H9 (cell line): Measurements from ENCODE around the gene CA12. TPM values are rescaled to one million over a fixed set of nuclear protein-coding genes. Genes with fewer than 3 reads are reported as not detected.

ENCODE experiments used
- DNase-seq: peaks from one replicate; pipeline ENCODE4 v3.0.0-alpha.2; 2017
- H2AFZ ChIP-seq: one replicate; pipeline ENCODE4 v1.6.1; 2013; ENCODE audit warnings: mild to moderate bottlenecking, low read length, control low read depth, moderate library complexity
- H2AK5ac ChIP-seq: 2 replicates; pipeline ENCODE4 v1.6.1; 2013; ENCODE audit warnings: low read length, control low read depth, mixed read lengths; ENCODE audit not compliant: insufficient read length
- H2BK120ac ChIP-seq: one replicate; pipeline ENCODE4 v1.6.1; 2013; ENCODE audit warnings: low read depth, mild to moderate bottlenecking, low read length, control low read depth, inconsistent platforms; ENCODE audit not compliant: poor library complexity, severe bottlenecking
- H2BK12ac ChIP-seq: 2 replicates; pipeline ENCODE4 v1.6.1; 2013; ENCODE audit warnings: low read length, control low read depth, mixed read lengths, low read depth; ENCODE audit not compliant: insufficient read length
- H2BK15ac ChIP-seq: 2 replicates; pipeline ENCODE4 v1.6.1; 2013; ENCODE audit warnings: low read depth, low read length, control low read depth
- H2BK20ac ChIP-seq: one replicate; pipeline ENCODE4 v1.6.1; 2013; ENCODE audit warnings: low read depth, mild to moderate bottlenecking, low read length, control low read depth, inconsistent platforms; ENCODE audit not compliant: poor library complexity, severe bottlenecking
- H2BK5ac ChIP-seq: 2 replicates; pipeline ENCODE4 v1.6.1; 2013; ENCODE audit warnings: low read length, control low read depth, mixed read lengths; ENCODE audit not compliant: insufficient read length
- H3K14ac ChIP-seq: 2 replicates; pipeline ENCODE4 v1.6.1; 2013; ENCODE audit warnings: low read length, control low read depth; ENCODE audit not compliant: insufficient read depth
- H3K18ac ChIP-seq: 2 replicates; pipeline ENCODE4 v1.6.1; 2013; ENCODE audit warnings: low read depth, mild to moderate bottlenecking, mixed read lengths, low read length, control low read depth; ENCODE audit not compliant: insufficient read length
- H3K23ac ChIP-seq: 2 replicates; pipeline ENCODE4 v1.6.1; 2013; ENCODE audit warnings: low read length, control low read depth, mixed read lengths, low read depth; ENCODE audit not compliant: insufficient read length
- H3K23me2 ChIP-seq: 2 replicates; pipeline ENCODE4 v1.6.1; 2013; ENCODE audit warnings: low read depth, mild to moderate bottlenecking, mixed read lengths, low read length, control low read depth; ENCODE audit not compliant: insufficient read length, poor library complexity, severe bottlenecking
- H3K27ac ChIP-seq: 2 replicates; pipeline ENCODE4 v1.5.1; 2013; ENCODE audit warnings: low read length, control low read depth, mixed read lengths, low read depth; ENCODE audit not compliant: insufficient read length
- H3K27me3 ChIP-seq: 2 replicates; pipeline ENCODE4 v1.6.1; 2013; ENCODE audit warnings: low read length, control low read depth, inconsistent platforms; ENCODE audit not compliant: insufficient read depth
- H3K4ac ChIP-seq: 2 replicates; pipeline ENCODE4 v1.6.1; 2013; ENCODE audit warnings: low read depth, mild to moderate bottlenecking, control low read depth, inconsistent platforms, low read length, moderate library complexity
- H3K4me1 ChIP-seq: 2 replicates; pipeline ENCODE4 v1.6.1; 2013; ENCODE audit warnings: low read length, control low read depth, inconsistent platforms; ENCODE audit not compliant: insufficient read depth
- H3K4me2 ChIP-seq: 2 replicates; pipeline ENCODE4 v1.6.1; 2013; ENCODE audit warnings: low read length, control low read depth, mixed read lengths; ENCODE audit not compliant: insufficient read length, insufficient read depth
- H3K56ac ChIP-seq: 2 replicates; pipeline ENCODE4 v1.6.1; 2013; ENCODE audit warnings: low read depth, mild to moderate bottlenecking, mixed read lengths, low read length, control low read depth; ENCODE audit not compliant: insufficient read length
- H3K79me1 ChIP-seq: 2 replicates; pipeline ENCODE4 v1.6.1; 2013; ENCODE audit warnings: low read depth, mild to moderate bottlenecking, moderate library complexity, low read length, control low read depth, inconsistent platforms; ENCODE audit not compliant: insufficient read depth, poor library complexity, severe bottlenecking
- H3K79me2 ChIP-seq: 2 replicates; pipeline ENCODE4 v1.6.1; 2013; ENCODE audit warnings: low read length, control low read depth, inconsistent platforms; ENCODE audit not compliant: insufficient read depth
- H3K9ac ChIP-seq: 2 replicates; pipeline ENCODE4 v1.6.1; 2013; ENCODE audit warnings: low read length, control low read depth, mixed read lengths; ENCODE audit not compliant: insufficient read length; ENCODE audit errors: extremely low read depth
- H3K9me3 ChIP-seq: one replicate; pipeline ENCODE4 v1.6.1; 2013; ENCODE audit warnings: low read depth, low read length, inconsistent platforms; ENCODE audit not compliant: control insufficient read depth
- H3T11ph ChIP-seq: one replicate; pipeline ENCODE4 v1.6.1; 2013; ENCODE audit warnings: mild to moderate bottlenecking, low read length, control low read depth, inconsistent platforms
- H4K20me1 ChIP-seq: one replicate; pipeline ENCODE4 v1.6.1; 2013; ENCODE audit not compliant: control insufficient read depth, insufficient read length, insufficient read depth
- H4K5ac ChIP-seq: 2 replicates; pipeline ENCODE4 v1.6.1; 2013; ENCODE audit warnings: low read depth, mild to moderate bottlenecking, mixed read lengths, low read length, control low read depth; ENCODE audit not compliant: insufficient read length
- H4K8ac ChIP-seq: replicated peaks from 2 replicates; pipeline ENCODE4 v1.6.1; 2013; ENCODE audit warnings: low read length, control low read depth, mixed read lengths, low read depth; ENCODE audit not compliant: insufficient read length
- H4K91ac ChIP-seq: 2 replicates; pipeline ENCODE4 v1.6.1; 2013; ENCODE audit warnings: low read depth, mild to moderate bottlenecking, moderate library complexity, mixed read lengths, low read length, control low read depth; ENCODE audit not compliant: insufficient read length
- H3K27ac Mint-ChIP-seq, 3 experiments: 2 replicates in 2 of 3; 3 replicates in 1 of 3; pipeline ENCODE4 v1.8.0; 2020 to 2021; ENCODE audit warnings: mixed read lengths in 3 of 3, mild to moderate bottlenecking in 1 of 3, moderate library complexity in 1 of 3
- H3K27me3 Mint-ChIP-seq: 2 replicates; pipeline ENCODE4 v1.8.0; 2021; ENCODE audit warnings: low read depth, mild to moderate bottlenecking, moderate library complexity, mixed read lengths
- H3K36me3 Mint-ChIP-seq, 3 experiments: 2 replicates in 2 of 3; 3 replicates in 1 of 3; pipeline ENCODE4 v1.8.0; 2020 to 2021; ENCODE audit warnings: low read depth in 3 of 3, mixed read lengths in 3 of 3; ENCODE audit not compliant: insufficient read depth in 1 of 3
- H3K4me1 Mint-ChIP-seq, 2 experiments: 2 replicates each; pipeline ENCODE4 v1.8.0; 2020; ENCODE audit warnings: mixed read lengths in 2 of 2
- H3K4me3 Mint-ChIP-seq, 2 experiments: 2 replicates in 1 of 2; 3 replicates in 1 of 2; pipeline ENCODE4 v1.8.0; 2020 to 2021; ENCODE audit warnings: mild to moderate bottlenecking in 2 of 2, mixed read lengths in 2 of 2, moderate library complexity in 1 of 2
- H3K9me3 Mint-ChIP-seq, 2 experiments: 2 replicates in 1 of 2; 3 replicates in 1 of 2; pipeline ENCODE4 v1.8.0; 2020; ENCODE audit warnings: mild to moderate bottlenecking in 2 of 2, mixed read lengths in 2 of 2, moderate library complexity in 1 of 2
- WGBS: extraction: QIAGEN DNeasy Blood & Tissue Kit; methylation state at CpG from one replicate; pipeline ENCODE4 v1.1.7; 2013; ENCODE audit warnings: missing lambda C conversion rate, low lambda C conversion rate, mixed read lengths; ENCODE audit not compliant: insufficient read length; ENCODE audit errors: extremely low coverage; 5-methylcytosine and 5-hydroxymethylcytosine counted together
- total RNA-seq: library from RNA; stranded (reverse); gene quantifications from 2 replicates; pipeline ENCODE4 v1.2.1, GENCODE V29; 2021
- TF ChIP-seq, protein P1 (sequence below): fragments of 200-600 bp; sonication (generic); conservative IDR thresholded peaks from 3 replicates; pipeline ENCODE4 v1.8.0; 2021; ENCODE audit warnings: antibody characterized with exemption, mild to moderate bottlenecking

The CA12 gene
- total RNA-seq, 1 experiment from 2014 or later: 0.68 TPM

DNA sequence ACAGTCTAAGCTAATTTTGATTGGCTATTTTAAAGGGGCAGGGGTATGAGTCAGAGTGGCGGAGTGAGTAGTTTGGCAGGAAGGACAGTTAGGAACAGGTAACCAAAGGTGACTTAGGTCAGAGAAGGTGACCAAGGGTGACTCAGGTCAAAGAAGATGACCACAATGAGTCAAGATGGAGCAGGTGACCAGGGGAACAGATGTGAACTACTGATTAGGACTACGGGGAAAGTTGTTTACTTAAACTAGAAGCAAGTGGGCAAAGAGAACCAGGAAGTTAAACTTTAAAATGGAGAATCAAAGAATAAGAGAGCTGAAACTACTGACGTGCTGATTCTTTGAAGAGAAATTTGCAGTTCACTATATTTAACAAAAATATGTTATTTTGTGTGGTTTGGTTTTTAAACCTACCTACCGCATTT, 14.1 kb upstream of the CA12 start:
- Mint-ChIP-seq H3K4me1 (peaks cover 21 to 23% of the 10 kb centered on the region in 2 experiments), H3K27ac (0 out of 7 replicates have a peak overlapping the region, but pooled peaks of 1 of the 3 experiments have one; percentile 18), H3K9me3 (no peaks in the 10 kb centered on the region; a peak in 1 of 5 replicates), H3K4me3 (no peak overlapping the region), H3K36me3 (no peaks in the 10 kb centered on the region), H3K27me3 (peaks cover 80% of the 10 kb centered on the region)
- H4K5ac ChIP-seq: no peak overlapping the region
- H4K8ac ChIP-seq: no peak overlapping the region
- H3K23ac ChIP-seq: no peak overlapping the region
- H3K9me3 ChIP-seq: no peaks in the 10 kb centered on the region
- no peak overlapping the region for H2BK20ac ChIP-seq
- H4K91ac ChIP-seq: no peak overlapping the region
- TF ChIP-seq, protein P1, sequence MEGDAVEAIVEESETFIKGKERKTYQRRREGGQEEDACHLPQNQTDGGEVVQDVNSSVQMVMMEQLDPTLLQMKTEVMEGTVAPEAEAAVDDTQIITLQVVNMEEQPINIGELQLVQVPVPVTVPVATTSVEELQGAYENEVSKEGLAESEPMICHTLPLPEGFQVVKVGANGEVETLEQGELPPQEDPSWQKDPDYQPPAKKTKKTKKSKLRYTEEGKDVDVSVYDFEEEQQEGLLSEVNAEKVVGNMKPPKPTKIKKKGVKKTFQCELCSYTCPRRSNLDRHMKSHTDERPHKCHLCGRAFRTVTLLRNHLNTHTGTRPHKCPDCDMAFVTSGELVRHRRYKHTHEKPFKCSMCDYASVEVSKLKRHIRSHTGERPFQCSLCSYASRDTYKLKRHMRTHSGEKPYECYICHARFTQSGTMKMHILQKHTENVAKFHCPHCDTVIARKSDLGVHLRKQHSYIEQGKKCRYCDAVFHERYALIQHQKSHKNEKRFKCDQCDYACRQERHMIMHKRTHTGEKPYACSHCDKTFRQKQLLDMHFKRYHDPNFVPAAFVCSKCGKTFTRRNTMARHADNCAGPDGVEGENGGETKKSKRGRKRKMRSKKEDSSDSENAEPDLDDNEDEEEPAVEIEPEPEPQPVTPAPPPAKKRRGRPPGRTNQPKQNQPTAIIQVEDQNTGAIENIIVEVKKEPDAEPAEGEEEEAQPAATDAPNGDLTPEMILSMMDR: no peak
- H3T11ph ChIP-seq: no peak overlapping the region
- no peaks in the 10 kb centered on the region for H3K79me2 ChIP-seq
- no peak overlapping the region for H2BK15ac ChIP-seq
- H3K27ac ChIP-seq: no peak overlapping the region
- no peak overlapping the region for H3K4me2 ChIP-seq
- no peak overlapping the region for H3K18ac ChIP-seq
- H3K79me1 ChIP-seq: no peaks in the 10 kb centered on the region
- no peak overlapping the region for H3K4ac ChIP-seq
- H4K20me1 ChIP-seq: no peaks in the 10 kb centered on the region
- DNase-seq: no peak
- no CpG with 5 or more reads among the region's 4 CpGs for WGBS
- no peak overlapping the region for H3K14ac ChIP-seq
- peaks cover 4% of the 10 kb centered on the region; the same call in 1 of the 2 replicates for H3K4me1 ChIP-seq
- no peaks in the 10 kb centered on the region for H3K23me2 ChIP-seq
- H2BK5ac ChIP-seq: no peak overlapping the region
- H3K27me3 ChIP-seq: peaks cover 7% of the 10 kb centered on the region; the same call in 1 of the 2 replicates
- no peak overlapping the region for H3K9ac ChIP-seq
- H2BK120ac ChIP-seq: no peak overlapping the region
- H2BK12ac ChIP-seq: no peak overlapping the region
- no peak overlapping the region for H2AFZ ChIP-seq
- H2AK5ac ChIP-seq: no peak overlapping the region
- H3K56ac ChIP-seq: no peak overlapping the region
